ENCODE results near the gene USP37. TPM values are rescaled to one million over a fixed set of nuclear protein-coding genes. Genes with fewer than 3 reads are reported as not detected.

The USP37 gene
- total RNA-seq, 1 experiment from 2014 or later: 23.5 TPM

GRCh38 chr2:218500501-218501060 lies 67.6 kb downstream of the USP37 start:
- no peak overlapping the region for H2AFZ ChIP-seq (ENCODE audit: low read depth, low read length, poor library complexity, severe bottlenecking)
- peaks cover 3 to 12% of the 10 kb centered on the region in 2 experiments for H3K36me3 ChIP-seq (ENCODE audit: control insufficient read depth in 1 of 2, insufficient read depth in 2 of 2, low read length in 2 of 2)
- no peaks in the 10 kb centered on the region for H3K4me1 ChIP-seq (ENCODE audit: control insufficient read depth in 1 of 2, insufficient read depth in 2 of 2, low read length in 2 of 2)
- H3K4me2 ChIP-seq (ENCODE audit: low read length): no peak overlapping the region
- ATAC-seq: no peak
- ChIA-PET CTCF (no interaction called here), POLR2A (no interaction called here), RAD21 (ENCODE audit: low non-redundant PET in 1 of 2, low total read pairs in 2 of 2, uncharacterized antibody in 2 of 2, unreplicated experiment in 2 of 2) (no interaction called here)
- TF ChIP-seq, protein P1, sequence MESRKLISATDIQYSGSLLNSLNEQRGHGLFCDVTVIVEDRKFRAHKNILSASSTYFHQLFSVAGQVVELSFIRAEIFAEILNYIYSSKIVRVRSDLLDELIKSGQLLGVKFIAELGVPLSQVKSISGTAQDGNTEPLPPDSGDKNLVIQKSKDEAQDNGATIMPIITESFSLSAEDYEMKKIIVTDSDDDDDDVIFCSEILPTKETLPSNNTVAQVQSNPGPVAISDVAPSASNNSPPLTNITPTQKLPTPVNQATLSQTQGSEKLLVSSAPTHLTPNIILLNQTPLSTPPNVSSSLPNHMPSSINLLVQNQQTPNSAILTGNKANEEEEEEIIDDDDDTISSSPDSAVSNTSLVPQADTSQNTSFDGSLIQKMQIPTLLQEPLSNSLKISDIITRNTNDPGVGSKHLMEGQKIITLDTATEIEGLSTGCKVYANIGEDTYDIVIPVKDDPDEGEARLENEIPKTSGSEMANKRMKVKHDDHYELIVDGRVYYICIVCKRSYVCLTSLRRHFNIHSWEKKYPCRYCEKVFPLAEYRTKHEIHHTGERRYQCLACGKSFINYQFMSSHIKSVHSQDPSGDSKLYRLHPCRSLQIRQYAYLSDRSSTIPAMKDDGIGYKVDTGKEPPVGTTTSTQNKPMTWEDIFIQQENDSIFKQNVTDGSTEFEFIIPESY (IDR thresholded peaks at IDR 0.05; ENCODE audit: extremely low read depth, insufficient replicate concordance, low read length): no peak
- TF ChIP-seq ZNF274 (IDR thresholded peaks at IDR 0.05; ENCODE audit: low read depth, low read length): no peak
- TF ChIP-seq SRF (IDR thresholded peaks at IDR 0.05; ENCODE audit: low read depth): no peak
- no peak for TF ChIP-seq POLR2AphosphoS5 (IDR thresholded peaks at IDR 0.05; ENCODE audit: low read depth, low read length)
- TF ChIP-seq CEBPB (IDR thresholded peaks at IDR 0.05; ENCODE audit: low read depth): no peak
- TF ChIP-seq CBX3 (IDR thresholded peaks at IDR 0.05; ENCODE audit: low read depth): no peak
- TF ChIP-seq ZFX (IDR thresholded peaks at IDR 0.05): no peak
- TF ChIP-seq, protein P2, sequence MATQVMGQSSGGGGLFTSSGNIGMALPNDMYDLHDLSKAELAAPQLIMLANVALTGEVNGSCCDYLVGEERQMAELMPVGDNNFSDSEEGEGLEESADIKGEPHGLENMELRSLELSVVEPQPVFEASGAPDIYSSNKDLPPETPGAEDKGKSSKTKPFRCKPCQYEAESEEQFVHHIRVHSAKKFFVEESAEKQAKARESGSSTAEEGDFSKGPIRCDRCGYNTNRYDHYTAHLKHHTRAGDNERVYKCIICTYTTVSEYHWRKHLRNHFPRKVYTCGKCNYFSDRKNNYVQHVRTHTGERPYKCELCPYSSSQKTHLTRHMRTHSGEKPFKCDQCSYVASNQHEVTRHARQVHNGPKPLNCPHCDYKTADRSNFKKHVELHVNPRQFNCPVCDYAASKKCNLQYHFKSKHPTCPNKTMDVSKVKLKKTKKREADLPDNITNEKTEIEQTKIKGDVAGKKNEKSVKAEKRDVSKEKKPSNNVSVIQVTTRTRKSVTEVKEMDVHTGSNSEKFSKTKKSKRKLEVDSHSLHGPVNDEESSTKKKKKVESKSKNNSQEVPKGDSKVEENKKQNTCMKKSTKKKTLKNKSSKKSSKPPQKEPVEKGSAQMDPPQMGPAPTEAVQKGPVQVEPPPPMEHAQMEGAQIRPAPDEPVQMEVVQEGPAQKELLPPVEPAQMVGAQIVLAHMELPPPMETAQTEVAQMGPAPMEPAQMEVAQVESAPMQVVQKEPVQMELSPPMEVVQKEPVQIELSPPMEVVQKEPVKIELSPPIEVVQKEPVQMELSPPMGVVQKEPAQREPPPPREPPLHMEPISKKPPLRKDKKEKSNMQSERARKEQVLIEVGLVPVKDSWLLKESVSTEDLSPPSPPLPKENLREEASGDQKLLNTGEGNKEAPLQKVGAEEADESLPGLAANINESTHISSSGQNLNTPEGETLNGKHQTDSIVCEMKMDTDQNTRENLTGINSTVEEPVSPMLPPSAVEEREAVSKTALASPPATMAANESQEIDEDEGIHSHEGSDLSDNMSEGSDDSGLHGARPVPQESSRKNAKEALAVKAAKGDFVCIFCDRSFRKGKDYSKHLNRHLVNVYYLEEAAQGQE (IDR thresholded peaks at IDR 0.05; ENCODE audit: low read depth): no peak
- TF ChIP-seq, protein P3, sequence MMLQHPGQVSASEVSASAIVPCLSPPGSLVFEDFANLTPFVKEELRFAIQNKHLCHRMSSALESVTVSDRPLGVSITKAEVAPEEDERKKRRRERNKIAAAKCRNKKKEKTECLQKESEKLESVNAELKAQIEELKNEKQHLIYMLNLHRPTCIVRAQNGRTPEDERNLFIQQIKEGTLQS (IDR thresholded peaks at IDR 0.05): no peak
- TF ChIP-seq EZH2phosphoT487 (IDR thresholded peaks at IDR 0.05; ENCODE audit: borderline replicate concordance): no peak
- TF ChIP-seq, protein P4, sequence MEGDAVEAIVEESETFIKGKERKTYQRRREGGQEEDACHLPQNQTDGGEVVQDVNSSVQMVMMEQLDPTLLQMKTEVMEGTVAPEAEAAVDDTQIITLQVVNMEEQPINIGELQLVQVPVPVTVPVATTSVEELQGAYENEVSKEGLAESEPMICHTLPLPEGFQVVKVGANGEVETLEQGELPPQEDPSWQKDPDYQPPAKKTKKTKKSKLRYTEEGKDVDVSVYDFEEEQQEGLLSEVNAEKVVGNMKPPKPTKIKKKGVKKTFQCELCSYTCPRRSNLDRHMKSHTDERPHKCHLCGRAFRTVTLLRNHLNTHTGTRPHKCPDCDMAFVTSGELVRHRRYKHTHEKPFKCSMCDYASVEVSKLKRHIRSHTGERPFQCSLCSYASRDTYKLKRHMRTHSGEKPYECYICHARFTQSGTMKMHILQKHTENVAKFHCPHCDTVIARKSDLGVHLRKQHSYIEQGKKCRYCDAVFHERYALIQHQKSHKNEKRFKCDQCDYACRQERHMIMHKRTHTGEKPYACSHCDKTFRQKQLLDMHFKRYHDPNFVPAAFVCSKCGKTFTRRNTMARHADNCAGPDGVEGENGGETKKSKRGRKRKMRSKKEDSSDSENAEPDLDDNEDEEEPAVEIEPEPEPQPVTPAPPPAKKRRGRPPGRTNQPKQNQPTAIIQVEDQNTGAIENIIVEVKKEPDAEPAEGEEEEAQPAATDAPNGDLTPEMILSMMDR (IDR thresholded peaks at IDR 0.05 in 2 of 3, conservative IDR thresholded peaks at IDR 0.05 in 1 of 3; ENCODE audit: borderline replicate concordance in 1 of 3, insufficient read depth in 1 of 3, low read depth in 2 of 3, low read length in 2 of 3): no peak
- TF ChIP-seq POLR2A (IDR thresholded peaks at IDR 0.05; ENCODE audit: borderline replicate concordance, extremely low read depth, insufficient read depth, insufficient read length): no peak
- TF ChIP-seq RAD21 (IDR thresholded peaks at IDR 0.05; ENCODE audit: low read depth): no peak
- no peak for TF ChIP-seq SIN3A (IDR thresholded peaks at IDR 0.05; ENCODE audit: low read depth)
- no peak for TF ChIP-seq SP1 (IDR thresholded peaks at IDR 0.05; ENCODE audit: low read depth)
- no peak for TF ChIP-seq ELF1 (IDR thresholded peaks at IDR 0.05; ENCODE audit: borderline replicate concordance, low read depth)
- BruUV-seq (replicated peaks): no TSS peak
- H3K9ac ChIP-seq (ENCODE audit: low read length): no peak overlapping the region
- H3K9me3 ChIP-seq (ENCODE audit: control insufficient read depth in 1 of 2, insufficient read depth in 1 of 2, low read depth in 1 of 2, low read length in 2 of 2): no peaks in the 10 kb centered on the region
- H4K20me1 ChIP-seq (ENCODE audit: insufficient read depth): no peaks in the 10 kb centered on the region; the same call in 1 of the 2 replicates
- H3K27me3 ChIP-seq (ENCODE audit: insufficient read depth, low read length): no peaks in the 10 kb centered on the region
- no peak for DNase-seq (ENCODE audit: low read depth, low spot score)
- no peaks in the 10 kb centered on the region for H3K9me2 ChIP-seq (ENCODE audit: insufficient read depth)
- intact Hi-C loops (cut with micrococcal nuclease): no loop called here
- H3K79me2 ChIP-seq (ENCODE audit: insufficient read depth, low read length): no peaks in the 10 kb centered on the region
- no peak overlapping the region for H3K4me3 ChIP-seq (replicated peaks in 1 of 2; ENCODE audit: low read depth in 1 of 2, low read length in 2 of 2)
- no peak overlapping the region for H3K27ac ChIP-seq (ENCODE audit: low read depth, low read length)

All from HCT116 (cell line).